Hypothalamus (tissue), 51 donors: ENCODE data around the gene F2R.

ENCODE experiments used
- DNase-seq, 51 donors: peaks; one replicate each; lab custom pipeline; 2025; lab: John Stamatoyannopoulos, UW

Gene F2R

DNA sequence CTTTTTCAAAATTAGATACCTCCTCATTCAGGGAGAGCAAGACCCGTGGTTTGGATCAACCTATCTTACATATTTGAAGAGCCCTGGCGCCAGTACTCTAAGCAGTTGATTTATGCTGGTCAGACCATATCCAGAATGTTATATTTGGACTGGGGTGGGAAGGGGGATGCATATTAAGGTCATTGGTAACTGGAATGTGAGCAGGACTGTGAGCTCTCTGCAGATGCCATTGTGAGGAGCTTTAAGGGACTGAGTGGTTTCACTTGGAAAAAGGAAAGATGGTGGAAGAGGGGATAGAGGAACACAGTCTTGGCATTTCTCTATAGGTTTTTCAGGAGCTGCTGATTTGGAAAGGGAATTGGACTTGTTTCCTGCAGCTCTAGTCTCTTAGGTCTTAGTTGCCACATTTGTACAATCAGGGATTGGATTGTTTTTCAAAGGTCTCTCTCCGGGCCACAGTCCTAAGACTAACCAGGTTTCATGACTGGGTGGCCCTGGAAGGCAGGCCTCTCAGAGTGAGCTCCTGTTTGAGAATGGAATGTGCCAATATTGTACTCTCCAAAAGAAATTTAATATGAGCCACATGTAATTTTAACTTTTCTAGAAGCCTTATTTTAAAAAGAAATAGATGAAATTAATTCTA is 25.8 kb upstream of the F2R start:
- DNase-seq, result no peak

DNA sequence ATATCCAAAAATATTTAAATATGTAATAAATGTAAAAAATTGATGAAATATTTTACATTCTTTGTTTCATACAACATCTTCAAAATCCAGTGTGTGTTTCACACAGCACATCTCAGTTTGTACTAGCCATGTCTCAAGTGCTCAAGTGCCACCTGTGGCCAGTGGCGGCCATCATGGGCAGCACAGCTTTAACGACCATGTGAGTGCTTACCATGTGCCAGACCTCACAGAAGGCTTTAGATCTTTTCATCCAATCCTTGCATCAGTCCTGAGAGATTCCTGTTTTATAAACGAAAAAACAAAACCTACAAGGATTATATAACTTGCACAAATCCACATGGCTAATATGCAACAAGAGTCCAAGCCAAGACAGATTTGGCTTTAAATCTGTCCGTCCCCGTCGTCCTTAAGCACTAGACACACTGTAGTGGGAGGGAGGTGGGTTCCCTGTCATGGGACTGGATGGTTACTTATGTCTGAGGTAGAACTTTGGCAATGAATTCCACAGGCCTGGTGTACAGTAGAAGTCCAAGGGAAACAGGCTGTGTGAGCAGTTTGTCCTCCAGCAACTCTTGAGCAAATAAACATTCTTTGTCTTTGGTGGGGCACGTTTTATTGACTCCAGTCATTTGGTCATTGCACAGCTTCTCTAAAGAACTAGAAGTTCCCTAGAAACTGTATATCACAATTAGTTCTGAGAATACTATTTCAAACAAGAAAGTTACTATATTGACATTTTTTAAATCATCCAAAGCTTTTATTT is 25.0 kb upstream of the F2R start:
- no peak for DNase-seq

DNA sequence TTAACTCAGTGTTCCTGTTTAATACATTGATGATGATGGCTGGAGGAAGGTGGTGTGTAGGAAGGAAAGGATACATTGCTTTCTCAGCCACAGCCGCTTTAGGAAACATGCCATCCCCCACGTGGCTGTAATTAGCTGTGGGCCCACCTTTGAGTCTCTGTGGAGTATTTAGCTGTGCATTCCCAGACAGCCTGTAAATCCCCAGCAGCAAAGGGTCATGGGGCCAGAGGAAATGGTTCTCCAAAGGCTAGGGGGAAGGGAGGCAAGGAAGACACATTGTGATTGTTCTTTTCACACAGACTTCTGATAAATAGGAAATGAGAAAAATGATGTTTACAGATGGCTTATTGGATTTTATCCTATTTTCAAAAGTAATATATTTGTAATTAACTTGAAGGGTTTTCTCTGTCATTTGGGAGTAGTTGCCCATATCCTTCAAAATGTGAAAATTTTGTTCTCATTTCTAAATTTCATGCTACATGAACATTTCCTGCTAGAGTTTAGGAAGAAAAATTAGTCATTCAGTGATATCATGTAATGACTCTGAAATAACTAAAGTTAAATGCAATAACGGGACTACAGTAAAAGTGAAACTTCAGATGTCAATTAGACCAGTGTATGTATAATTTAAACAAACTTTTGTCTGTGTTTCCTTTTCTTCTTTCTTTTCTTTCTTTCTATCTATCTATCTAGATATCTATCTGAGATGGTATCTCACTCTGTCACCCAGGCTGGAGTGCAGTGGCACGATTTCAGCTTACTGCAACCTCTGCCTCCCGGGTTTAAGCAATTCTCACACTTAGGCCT is 24.3 kb upstream of the F2R start:
- no peak for DNase-seq

DNA sequence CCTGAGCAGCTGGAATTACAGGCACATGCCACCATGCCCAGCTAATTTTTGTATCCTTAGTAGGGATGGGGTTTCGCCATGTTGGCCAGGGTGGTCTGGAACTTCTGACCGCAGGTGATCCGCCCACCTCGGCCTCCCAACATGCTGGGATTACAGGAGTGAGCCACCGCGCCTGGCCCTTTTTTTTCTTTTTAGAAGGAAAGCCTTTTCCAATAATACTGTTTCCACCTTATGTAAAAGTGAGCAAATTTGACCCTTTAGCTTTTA is 23.7 kb upstream of the F2R start:
- DNase-seq, result no peak

DNA sequence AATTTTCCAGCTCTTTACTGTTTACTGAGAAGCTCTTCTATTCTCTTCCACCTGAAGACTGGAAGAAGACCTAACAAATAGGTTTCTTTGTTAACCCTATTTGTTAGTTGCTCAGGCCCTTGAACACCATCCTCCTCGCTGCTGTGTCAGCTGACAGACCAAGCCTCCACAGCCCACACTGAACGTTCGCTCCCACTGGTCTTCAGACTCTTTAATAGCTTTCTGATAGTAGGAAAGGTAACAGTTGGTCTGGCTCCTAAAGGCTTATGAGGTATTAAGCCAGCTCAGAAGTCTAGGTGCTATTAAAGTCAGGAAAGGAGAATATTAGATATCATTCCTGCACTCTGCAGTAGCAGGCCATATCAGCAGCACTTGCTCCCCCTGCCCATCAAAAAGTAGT is 23.3 kb upstream of the F2R start:
- no peak for DNase-seq

DNA sequence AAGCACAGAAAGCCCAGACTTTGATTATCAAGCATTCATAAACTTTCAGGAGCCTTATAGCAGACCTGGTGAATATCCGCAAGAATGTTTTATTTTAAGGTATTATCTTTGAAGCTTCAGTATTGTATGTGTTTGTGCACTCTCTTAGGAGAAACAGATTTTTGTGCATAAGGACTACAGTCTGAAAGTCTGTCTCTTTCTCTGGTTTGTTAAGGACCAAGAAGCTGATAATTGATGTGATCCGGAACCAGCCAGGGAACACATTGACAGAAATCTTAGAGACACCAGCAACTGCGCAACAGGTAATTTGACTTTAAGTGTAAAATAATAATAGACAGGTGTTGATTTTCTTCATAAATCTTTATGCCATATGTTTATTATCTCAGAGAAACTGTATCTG is 22.8 kb upstream of the F2R start:
- no peak for DNase-seq

DNA sequence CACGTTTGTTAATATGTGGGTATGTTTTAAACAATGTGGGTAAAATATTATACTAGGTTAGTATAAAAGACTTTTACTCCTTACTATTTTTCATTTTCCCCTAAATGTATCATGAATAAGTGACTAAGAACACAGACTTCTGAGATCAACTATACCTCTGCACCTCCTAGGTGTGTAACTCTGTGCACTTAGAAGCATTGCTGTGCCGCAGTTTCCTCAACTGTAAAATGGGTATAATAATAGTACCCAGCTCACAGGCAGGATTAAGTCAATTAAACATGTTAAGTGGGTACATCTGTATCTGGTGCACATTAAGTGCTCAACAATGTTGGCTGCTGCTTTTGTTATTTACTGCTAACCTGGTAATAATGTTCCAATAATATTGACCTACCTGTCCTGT is 21.6 kb upstream of the F2R start:
- DNase-seq, result no peak

DNA sequence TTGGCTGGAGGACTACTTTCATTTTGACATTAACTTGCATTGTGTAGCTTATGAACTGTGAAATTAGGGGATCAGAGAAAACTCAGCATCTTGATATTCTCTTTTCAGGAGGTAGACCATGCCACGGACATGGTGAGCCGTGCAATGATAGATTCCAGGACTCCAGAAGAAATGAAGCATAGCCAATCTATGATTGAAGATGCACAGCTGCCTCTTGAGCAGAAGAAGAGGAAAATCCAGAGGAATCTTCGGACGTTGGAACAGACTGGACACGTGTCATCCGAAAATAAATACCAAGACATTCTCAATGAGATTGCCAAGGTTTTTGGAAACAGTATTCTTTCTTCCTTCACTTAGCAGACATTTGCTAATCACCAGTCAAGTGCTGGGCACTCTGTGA is 20.6 kb upstream of the F2R start:
- DNase-seq, result no peak

DNA sequence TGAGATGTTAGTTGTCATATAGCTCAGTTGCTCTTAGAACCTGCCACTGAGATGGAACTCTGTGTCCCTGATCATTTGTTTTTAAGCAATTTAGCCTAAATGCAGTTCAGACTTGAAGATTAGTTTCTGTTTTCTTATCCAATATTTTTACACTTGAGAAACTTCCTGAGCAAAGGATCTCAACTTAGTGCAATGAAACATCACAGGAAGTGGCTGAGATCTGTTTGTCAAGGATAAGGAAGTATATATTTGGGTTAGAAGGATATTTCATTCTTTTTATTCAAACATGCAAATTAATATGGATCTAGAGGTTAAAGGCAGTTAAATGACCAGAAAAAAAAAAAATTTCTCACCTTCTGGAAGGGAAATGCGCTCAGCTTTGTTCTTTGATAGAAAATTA is 19.7 kb upstream of the F2R start:
- DNase-seq, result no peak

DNA sequence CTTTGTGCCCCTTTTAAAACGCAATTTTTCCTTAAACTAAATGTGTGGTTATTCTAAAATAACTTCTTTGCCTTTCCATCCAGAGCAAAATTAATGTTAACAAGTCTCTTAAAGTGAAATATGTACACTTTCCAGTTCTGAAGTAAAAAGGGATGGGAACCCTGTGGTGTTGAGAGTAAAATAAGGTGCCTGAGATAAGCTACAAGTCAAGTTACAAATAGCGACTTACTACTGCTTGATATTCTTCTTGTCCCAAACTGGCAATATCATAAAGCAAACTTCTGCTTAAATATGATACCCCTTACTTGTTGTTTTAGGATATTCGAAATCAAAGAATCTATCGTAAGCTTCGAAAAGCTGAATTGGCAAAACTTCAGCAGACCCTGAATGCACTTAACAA is 18.3 kb upstream of the F2R start:
- no peak for DNase-seq

DNA sequence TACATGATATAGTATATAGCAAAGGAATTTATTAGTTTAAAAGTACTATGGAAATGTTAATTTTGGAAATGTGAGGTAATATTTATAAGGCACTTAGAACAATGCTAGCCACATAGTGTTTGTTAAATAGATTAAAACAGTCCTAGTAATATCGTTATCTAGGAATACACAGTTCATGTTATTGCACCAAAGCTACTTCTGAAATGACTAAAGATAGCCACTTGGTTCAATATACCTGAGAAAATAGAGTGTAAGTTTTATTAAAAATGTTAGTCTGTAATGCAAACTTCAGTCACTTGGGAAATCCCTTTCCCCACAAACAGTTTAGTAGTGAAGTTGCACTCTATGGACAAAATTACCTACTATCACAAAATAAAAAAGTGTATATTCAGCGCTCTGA is 15.4 kb upstream of the F2R start:
- no peak for DNase-seq

DNA sequence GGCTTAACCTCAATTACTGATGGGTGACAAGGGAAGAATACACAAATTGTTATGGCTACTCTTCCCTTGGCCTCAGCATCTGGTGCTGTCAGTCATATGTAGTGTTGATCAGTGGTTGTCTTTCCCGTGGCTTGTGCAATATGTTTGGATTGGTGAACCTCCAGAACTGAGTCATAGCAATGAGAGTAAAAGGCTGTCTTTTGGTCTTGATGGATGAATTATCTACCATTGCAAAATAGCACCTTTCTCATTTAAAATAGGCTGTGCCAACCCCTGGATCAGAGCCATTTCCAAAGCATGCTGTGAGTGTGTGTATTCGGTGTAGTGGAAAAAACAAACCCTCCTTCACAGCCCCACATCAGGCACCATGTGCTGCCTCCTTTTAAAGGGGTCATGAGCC is 14.6 kb upstream of the F2R start:
- DNase-seq, result peak in 1 of 51 donors; percentile 18

DNA sequence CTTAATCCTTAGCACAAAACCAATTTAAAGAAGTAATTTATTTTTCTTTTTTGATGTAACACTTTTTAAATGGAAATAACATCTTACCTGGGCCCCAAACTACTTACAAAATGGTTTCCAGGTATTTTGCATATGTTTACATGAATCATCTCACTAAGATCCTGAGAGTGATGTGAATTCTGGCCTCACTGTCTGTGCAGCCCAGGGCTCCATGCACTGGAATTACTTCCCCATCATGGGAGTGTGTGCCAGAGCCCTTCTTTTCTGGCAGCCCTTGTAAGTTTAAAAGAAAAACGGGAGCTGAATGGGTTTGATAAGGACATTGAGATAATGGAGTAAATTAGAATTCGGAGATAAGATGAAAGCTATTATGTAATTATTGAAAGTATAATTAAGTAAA is 12.2 kb upstream of the F2R start:
- DNase-seq, result no peak

DNA sequence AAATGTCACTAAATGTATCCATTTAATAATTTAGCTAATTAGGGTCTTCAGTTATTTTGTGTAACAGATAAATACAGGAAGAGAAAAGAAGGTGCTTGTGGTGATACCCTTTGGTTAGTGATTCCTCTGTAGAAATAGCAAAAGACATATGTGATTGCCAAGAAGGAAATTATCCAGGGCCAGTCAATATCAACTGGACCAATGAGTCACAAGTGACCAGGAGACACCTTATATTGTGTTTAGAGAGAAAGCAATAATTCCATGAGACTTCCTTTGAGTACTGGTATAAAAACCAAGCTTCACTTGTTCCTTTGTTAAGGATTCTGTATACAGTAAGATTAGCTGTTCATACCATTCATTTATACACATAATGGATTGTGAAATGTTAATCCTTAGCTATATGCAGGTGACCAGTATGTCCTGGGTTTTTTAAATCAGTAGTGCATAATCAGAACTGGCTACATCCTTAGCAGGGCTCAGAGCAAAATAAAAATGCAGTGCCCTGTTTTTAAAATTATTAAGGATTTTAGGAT is 11.7 kb upstream of the F2R start:
- no peak for DNase-seq

DNA sequence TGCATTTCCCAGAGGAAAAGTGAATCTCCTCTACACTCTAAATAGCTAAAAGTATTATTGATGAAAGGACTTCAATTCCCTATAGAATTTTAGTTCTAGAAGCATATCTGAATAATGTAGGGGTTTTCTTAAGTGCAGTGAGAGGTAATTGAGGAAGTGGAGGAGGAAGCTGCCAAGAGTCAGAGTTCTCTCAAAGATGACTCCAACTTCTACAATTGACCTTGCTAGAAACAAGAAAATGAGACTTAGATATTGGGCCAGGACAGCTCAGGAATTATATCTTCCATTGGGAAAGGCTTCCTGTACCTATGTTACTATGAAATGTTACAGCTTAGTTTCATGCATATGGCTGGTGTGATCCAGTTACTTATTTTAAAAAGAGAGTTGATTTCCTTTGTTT is 10.4 kb upstream of the F2R start:
- DNase-seq, result no peak

DNA sequence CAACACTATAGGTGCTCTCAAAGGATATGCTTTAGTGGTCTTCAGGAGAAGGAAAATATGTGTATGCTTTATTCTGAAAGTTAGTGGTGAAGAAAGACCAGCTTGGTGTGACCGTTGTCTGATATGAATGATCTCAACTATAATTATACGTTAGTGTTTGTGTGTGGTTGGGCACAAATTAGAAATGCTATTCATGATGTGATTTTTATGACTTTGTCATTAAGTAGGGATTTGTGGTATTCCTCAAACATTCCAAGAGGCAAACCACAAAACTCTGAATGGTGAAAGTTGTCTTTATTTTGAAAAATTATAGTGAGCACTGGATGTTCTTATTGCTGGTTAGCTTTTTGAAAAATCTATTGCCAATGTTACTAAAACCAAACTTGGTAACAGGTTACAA is 6.2 kb upstream of the F2R start:
- no peak for DNase-seq

DNA sequence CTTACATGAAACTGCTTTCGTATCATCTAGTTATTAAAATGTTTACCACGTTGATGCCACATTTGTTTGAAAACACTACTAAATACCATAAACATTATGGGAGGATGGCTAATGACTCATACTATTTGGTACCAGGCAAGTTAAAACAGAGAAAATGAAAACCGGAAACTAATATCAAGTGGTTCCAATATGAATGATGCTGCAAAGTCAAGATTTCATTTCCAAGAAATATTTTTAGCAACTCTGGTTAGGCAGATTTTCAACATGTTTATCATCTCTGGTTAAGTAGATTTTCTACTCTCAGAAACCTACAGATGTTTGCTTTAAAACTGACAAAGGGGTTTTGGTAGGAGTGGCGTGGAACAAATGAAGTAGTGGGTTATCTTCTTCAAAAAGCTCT is 4.9 kb upstream of the F2R start:
- DNase-seq, result no peak

DNA sequence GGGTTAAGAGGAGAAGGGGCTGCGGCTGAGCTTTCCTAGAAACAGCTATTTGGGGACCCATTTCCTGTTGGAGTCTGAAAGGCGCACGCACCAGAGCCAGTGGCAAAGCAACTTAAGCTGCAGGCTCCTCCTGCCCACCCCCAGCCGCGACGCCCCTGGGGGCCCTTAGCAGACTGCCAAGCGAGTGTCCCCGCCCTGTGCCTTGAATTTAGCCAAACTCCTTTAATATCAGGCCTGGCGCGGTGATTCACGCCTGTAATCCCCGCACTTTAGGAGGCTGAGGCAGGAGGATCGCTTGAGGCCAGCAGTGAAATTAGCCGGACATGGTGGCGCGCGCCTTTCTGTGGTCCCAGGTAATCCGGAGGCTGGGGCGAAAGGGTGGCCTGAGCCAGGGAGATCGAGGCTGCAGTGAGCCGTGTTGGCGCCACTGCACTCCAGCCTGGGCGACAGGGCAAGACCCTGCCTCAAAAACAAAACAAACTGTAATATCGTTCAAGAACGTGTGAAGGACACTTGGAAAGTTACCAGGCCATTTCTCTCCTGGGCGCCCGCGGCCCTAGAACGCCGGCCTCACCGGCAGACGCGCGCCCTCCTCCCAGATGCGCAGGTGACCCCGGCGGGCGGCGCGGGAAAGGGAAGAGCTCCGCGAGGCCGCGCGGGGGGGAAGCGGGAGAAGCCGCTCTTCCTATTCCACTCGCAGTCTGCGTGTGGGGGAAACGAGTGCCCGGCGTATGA is 1.0 kb upstream of the F2R start:
- peak in 2 of 51 donors; percentile 2 to 7 for DNase-seq

DNA sequence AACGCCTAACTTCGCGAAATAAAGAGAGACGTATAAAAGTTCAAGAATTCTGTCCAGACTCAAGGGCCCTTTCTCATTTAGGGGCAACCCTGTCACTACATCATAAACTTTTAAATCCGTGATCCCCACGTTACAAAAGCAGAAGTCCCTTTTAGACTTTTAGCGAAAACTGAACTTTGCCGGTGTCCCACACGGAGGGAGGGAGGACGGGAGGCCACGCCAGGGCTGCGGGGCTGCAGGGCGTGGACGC is 515 bp upstream of the F2R start:
- DNase-seq, result no peak

DNA sequence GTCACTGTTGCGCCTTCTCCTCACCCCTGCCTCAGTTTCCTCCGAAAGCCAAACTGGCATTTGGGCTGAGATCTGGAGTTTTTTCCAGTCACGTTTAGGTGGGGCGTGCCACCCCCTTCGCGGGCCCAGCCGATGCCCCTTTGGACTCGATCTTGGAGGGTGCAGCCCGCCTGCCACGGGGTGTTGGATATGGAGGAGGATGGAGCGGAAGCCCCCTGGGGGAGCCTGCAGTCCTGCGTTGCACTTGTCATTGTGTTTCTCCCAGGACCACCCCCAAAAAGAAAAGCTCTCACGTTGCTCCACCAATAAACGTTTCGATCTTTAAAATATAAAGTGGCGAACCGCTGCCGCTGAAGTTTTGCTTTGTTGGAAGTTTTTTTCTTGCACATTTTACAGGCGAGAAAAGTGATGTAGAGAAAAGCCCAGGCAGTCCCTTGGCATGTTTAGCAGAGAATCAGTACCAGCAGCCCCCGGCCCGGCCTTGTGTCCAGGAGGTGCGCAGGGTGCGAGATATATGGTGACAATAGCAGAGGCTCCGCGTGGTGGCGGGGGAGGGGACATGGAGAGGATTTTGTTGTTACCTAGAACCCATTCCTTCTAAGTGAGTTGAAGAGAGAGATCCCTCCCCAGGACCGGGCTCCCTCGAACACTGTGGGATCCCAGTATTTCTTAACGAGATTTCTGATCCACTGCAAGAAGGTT is 681 bp downstream of the F2R start:
- peak in 1 of 51 donors; percentile 5 for DNase-seq
